Stimulated activated CD4-positive, alpha-beta T cell treated with anti-CD3 and anti-CD28 coated beads, Interleukin-1b, Interleukin-23, amount 100 ng/mL, for 1 hour (primary cell): ENCODE measurements around the gene NBPF26.
"Not testable (repeated sequence)": the region's sequence is repeated elsewhere in the genome, so short reads cannot be mapped to it uniquely, and the experiment has no call there.

Source experiments
- DNase-seq, 2 donors: peaks; one replicate each; pipeline ENCODE4 v3.0.0-alpha.2; 2020; ENCODE audit warnings: low read depth in 2 of 2

NBPF26 gene

GRCh38 chr1:120723715-120724402 lies at the start of gene NBPF26:
Gene NBPF26 (plus strand): TSS chr1:120723945.
- peak; percentile 31 to 53 for DNase-seq

DNA sequence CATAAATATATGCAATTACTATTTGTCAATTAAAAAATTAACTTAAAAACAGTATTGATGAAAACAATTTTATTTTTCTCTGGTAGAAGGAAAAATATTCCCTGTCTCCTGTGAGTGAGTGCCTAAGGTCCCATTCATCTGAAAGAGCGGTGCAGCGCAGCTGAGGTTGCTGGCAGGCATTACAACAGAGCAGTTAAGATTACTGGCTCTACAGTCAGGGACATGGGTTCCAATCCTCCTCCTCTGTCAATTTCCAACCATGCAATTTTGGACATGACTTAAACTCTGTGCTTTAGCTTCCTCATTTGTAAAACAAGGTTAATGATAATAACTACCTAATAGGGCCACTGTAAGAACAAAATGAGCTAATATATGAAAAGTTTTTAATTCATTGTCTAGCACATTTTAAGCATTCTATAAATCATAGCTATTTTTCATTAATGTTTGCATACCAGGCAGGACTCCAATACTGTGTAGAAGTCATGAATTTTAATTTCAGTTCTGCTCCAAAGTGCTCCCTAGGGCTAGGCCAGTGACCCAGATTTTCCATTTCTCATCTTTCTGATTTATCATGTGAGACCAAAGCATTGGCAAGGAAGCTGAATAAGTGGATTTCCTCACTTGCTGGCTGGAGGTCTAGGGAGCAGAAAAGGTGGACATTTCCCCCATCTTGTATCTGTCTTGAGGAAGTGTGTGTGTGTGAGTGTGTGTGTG lies 43.5 kb upstream of the NBPF26 start:
- not testable (repeated sequence) for DNase-seq

DNA sequence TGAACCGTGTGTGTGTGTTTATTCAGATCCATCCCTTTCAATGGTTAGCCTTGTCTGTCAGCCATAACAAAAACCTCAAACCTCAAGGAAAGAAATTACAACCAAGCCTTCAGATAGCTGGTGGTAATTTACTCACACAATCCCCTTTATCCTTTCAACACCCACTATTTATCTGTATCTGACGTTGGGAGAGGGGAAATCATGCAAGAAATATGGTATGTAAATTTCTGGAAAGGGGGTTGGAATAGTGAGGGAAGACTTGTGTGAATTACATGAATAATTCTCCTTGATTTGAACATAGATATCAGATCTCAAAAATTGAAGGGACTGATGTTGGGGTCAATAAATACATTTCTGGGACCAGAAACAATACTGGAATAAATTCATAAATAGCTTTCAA lies 42.8 kb upstream of the NBPF26 start:
- DNase-seq, result not testable (repeated sequence)

- DNase-seq, result not testable (repeated sequence)
These were observed 39.3 kb upstream of the NBPF26 start for GRCh38 chr1:120684397-120684796.

DNA sequence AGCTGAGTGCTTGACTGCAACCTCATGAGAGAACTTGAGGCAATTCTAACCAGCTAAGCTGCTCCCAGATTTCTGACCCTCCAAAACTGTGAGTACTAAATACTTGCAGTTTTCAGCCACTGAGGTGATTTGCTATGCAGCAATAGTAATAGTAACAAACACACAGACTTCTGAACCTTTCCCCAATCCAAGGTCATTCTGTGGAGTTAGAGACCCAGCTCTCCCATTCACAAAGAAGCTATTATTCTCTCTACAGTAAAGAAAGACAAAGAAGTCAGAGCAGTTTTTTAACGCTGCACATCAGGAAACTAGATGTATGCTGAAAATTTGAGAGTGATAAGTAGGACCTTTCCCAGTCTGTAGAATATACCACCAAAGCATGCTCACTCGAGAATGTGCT lies 38.1 kb upstream of the NBPF26 start:
- not testable (repeated sequence) for DNase-seq

- DNase-seq, result not testable (repeated sequence)
These were observed 36.5 kb upstream of the NBPF26 start for GRCh38 chr1:120687250-120687649.

- DNase-seq, result not testable (repeated sequence)
These were observed 22.8 kb upstream of the NBPF26 start for GRCh38 chr1:120700807-120701562.

GRCh38 chr1:120723358-120723714 lies 409 bp upstream of the NBPF26 start:
- DNase-seq, result not testable (repeated sequence)

DNA sequence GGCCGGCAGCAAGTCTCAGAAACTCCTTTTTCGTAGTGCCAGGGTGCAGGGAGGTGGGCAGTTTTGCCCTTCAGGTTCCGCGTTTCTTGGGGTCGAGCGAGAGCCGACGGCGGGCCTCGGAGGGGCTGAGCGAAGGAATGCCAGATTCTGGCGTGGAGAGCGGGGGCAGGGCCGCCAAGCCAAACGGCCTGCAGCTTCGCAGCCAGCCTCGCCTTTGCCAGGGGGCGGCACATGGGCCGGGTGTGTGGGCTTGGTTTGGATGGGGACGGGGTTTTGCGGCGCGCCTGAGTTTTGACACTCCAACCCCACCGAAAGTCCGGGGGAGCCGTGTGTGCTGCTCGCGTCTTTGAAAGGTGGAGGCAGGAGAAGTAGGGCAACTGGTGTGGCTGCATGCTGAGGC lies 762 bp downstream of the NBPF26 start:
- not testable (repeated sequence) for DNase-seq

DNA sequence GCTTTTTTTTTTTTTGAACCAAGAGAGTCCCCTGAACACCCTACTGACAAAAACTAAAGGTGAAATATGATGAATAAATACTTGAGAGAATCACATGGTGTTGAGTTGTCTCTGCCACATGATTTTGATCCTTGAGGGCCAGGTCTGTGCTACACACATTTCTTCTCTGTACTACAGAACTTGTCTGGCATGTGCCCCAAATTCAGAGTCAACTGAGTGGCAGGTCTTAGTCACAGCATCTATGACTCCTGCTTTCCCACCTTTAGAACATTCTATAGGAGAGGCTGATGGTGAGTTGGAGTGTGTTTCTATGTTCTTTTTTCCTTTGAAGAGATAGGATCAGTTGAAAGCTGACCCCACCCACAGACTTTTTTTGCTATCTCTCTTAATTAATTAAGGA lies 5.1 kb downstream of the NBPF26 start:
- DNase-seq, result not testable (repeated sequence)

GRCh38 chr1:120769090-120769489 lies 45.3 kb downstream of the NBPF26 start:
- not testable (repeated sequence) for DNase-seq

- not testable (repeated sequence) for DNase-seq
These were observed 81.7 kb downstream of the NBPF26 start for GRCh38 chr1:120805452-120805851.

DNA sequence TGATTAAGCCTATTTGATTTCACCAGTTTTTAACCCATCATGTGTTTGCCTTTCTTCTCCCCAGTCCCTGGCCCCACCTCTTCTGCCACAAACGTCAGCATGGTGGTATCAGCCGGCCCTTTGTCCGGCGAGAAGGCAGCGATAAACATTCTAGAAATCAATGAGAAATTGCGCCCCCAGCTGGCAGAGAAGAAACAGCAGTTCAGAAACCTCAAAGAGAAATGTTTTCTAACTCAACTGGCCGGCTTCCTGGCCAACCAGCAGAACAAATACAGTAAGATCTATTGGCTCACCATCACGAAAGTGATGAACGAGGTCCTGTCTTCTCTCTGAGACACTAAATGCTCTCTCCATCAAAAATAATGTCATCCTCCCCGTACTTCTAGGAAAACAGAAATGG lies 88.1 kb downstream of the NBPF26 start:
- not testable (repeated sequence) for DNase-seq

DNA sequence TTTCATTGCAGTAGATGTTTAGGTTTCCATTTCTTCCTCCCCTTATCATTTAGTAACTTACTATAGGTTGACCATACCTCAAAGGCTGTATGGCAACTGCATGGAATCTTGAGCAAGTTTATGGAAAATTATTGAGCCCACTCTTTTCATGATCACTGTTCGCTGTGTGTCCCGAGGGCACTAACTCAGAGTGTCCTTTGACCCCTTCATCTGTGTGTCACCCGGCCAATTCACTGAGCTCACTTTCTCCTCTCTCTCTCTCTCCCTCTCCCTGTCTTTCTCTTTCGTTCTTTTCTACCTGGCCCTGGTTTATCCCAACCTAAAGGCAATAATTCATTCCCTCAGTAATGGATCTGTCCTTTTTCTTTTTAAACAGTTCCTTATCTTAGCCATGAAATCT lies 101.3 kb downstream of the NBPF26 start:
- DNase-seq, result not testable (repeated sequence)

- DNase-seq, result not testable (repeated sequence)
These were observed 102.9 kb downstream of the NBPF26 start for GRCh38 chr1:120826623-120827022.

DNA sequence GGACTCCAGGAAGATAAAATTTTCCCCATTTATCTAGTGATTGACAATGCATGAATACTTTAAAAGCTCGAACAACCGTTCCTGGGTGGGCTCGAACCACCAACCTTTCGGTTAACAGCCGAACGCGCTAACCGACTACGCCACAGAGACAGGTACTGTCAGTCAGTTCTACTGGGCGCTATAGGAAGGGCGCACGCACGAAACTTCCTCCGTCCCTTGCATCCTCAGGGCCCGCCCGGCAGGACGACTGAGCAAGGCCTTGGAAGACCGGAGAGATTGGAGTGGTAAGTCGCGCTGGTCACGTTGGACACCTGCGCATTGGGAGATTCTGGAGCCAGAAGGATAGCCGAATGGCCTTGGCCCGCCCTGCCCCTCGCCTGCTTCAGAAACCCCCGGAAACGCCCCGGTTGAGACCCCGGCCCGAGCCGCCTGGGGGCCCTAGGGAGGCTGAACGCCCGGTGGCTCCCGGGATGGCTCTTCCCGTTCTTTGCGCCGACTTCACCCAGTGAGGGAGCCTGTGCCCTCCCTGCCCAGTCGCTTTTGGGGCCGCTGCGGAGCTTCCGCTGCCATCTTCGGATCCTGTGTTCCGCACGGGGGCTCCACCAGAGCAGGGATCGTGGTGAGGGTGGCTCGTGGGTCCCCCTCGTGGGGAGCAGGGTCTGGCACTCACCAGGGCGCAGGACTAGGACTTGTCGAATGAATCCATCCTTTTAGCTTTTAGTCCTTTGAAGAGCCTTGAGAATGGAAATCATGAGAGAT lies 120.6 kb downstream of the NBPF26 start:
- peak; percentile 41 to 59 for DNase-seq

DNA sequence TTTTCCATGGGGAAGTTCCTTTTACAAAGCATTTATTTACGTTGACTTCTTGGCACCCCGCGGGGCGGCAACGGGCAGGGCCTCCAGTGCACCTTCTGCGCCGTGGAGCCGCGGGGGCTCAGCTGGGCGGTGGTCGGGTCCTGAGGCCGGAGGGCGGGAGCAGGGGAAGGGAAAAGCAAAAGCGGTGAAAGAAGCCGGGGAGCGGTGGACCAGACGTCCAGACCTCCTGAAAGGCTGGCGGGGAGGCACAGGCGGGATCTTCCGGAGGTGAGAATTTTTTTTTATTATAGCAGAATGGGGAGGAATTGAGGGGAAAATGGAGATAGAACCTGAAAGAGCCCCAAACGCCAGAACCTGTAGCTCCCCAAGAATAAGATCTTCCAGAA lies 121.2 kb downstream of the NBPF26 start:
- not testable (repeated sequence) for DNase-seq

- DNase-seq, result not testable (repeated sequence)
These were observed 125.9 kb downstream of the NBPF26 start for GRCh38 chr1:120849400-120850286.

- DNase-seq, result not testable (repeated sequence)
These were observed 126.5 kb downstream of the NBPF26 start for GRCh38 chr1:120850287-120850536.

GRCh38 chr1:120850537-120851421 lies 127.0 kb downstream of the NBPF26 start:
- peak; percentile 40 to 65 for DNase-seq
